Breast epithelium (tissue), 4 donors: Measurements from ENCODE around the gene NKIRAS1. TPM values are rescaled to one million over a fixed set of nuclear protein-coding genes. Genes with fewer than 3 reads are reported as not detected.

Experiments
- DNase-seq, 2 donors: peaks; one replicate each; pipeline ENCODE4 v3.0.0-alpha.2; 2019; ENCODE audit warnings: low spot score in 2 of 2
- H3K27ac ChIP-seq, 2 donors: fragments of 200-600 bp; sonication (generic) in 1 of 2; one replicate each; pipeline ENCODE4 v1.5.1; 2016 to 2019; ENCODE audit warnings: mild to moderate bottlenecking in 1 of 2
- H3K27me3 ChIP-seq, 2 donors: fragments of 200-600 bp; sonication (generic) in 1 of 2; one replicate each; pipeline versions ENCODE4 v1.5.1 to v1.6.0; 2017 to 2019; ENCODE audit warnings: control low read depth in 1 of 2, mild to moderate bottlenecking in 1 of 2
- H3K36me3 ChIP-seq: fragments of 200-600 bp; one replicate; pipeline ENCODE4 v1.5.1; 2019
- H3K4me1 ChIP-seq, 2 donors: fragments of 200-600 bp; sonication (generic); one replicate each; pipeline ENCODE4 v1.5.1; 2016 to 2019; ENCODE audit warnings: control low read depth in 1 of 2
- H3K4me3 ChIP-seq, 3 donors: fragments of 200-600 bp; sonication (generic); 1 replicate in 2 of 3; 2 replicates in 1 of 3; pipeline ENCODE4 v1.5.1; 2016 to 2019; ENCODE audit warnings: mild to moderate bottlenecking in 3 of 3, moderate library complexity in 2 of 3
- H3K9me3 ChIP-seq, 2 donors: fragments of 200-600 bp; sonication (generic) in 1 of 2; one replicate each; pipeline ENCODE4 v1.5.1; 2016 to 2019; ENCODE audit warnings: control low read depth in 1 of 2
- POLR2A ChIP-seq: fragments of 450-650 bp; IDR thresholded peaks from one replicate; pipeline ENCODE4 v1.6.1; 2016; ENCODE audit warnings: antibody characterized with exemption, mild to moderate bottlenecking, moderate library complexity
- POLR2AphosphoS5 ChIP-seq, 3 donors: sonication (generic); formaldehyde crosslinking; IDR thresholded peaks; one replicate each; pipeline ENCODE4 v1.6.1; 2017; ENCODE audit warnings: antibody characterized with exemption in 3 of 3
- intact Hi-C: fragments of 100-400 bp; cut with DNase I; formaldehyde crosslinking; loops from one replicate; pipeline ENCODE4 v1.15.1; 2023; ENCODE audit warnings: low total_unique reads
- total RNA-seq, 3 donors: library from RNA; depleted of rRNA; stranded (reverse); fragments of >200 nt; gene quantifications; one replicate each; pipeline ENCODE4 v1.1.0, GENCODE V29; 2016
- TF ChIP-seq, protein P1 (sequence below), 3 donors: fragments of 450-650 bp; IDR thresholded peaks; one replicate each; pipeline ENCODE4 v1.5.1; 2016 to 2017; ENCODE audit warnings: antibody characterized with exemption in 3 of 3, mild to moderate bottlenecking in 3 of 3, moderate library complexity in 3 of 3

The NKIRAS1 gene
- total RNA-seq, 3 donors from 2014 or later: 15.7 to 20.3 (median 19.2) TPM

DNA sequence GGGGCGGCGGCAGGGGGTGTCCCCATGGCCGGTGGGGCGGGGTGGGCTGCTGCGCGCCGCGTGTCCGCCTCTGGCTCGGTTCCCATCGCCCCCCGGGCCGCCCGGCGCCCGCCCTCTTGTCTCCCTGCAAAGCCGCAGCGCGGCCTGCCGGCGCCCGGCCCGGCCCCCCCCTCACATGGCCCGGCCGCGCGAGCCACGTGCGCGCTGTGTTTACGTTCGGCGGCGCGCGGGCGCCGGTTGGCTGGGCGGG, 28.8 kb upstream of the NKIRAS1 start:
- DNase-seq: no peak

DNA sequence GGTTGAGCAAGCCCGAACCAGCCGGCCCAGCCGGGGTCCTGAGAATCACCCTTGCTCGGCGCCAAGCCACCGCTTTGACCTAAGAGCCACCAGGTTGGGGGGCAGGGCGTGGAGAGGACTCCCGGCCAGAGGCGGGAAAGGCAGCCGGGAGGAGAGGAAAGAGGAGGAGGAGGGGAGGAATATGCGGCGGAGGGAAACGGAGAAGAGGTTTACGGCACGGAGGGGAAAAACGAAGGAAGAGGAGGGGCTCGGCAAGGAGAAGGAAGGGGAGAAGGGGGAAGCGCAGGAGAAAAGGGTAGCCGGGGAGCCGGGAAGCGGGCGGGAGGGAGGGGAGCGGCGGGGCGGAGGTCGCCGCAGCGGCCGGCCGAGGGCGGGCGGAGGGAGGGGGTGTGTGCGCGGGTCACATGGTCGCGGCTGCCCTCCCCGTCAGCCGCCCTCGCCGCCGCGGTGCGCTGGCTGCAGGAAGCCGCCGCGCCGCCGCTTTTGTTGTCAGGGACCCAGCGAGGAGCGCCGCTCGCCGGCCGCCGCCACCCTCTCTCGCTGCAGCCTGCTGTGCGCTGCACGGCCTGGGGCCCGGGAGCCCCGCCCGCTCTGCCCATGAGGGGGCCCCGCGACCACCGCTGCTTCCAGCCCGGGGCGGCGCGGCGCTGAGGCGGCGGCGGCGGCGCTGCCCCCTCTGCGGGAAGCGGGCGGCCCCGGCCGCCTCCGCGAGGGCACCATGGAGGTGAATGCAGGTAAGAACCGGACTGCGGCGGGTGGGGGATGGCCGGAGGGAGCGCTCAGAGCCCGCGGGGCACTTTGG, 28.3 kb upstream of the NKIRAS1 start, which contains the start of gene NR1D2:
NR1D2 (plus strand) TSS at position 426 of the 802 bp plus-strand sequence; CDS start at position 719, 293 bp downstream.
- Histone ChIP-seq H3K27ac (peak within 1 kb of the TSS; percentile 99 to 100), H3K27me3 (no peaks in the 10 kb centered on the region), H3K4me1 (peaks cover 0 to 17% of the 10 kb centered on the region in 2 donors), H3K9me3 (no peaks in the 10 kb centered on the region), H3K36me3 (no peaks in the 10 kb centered on the region), H3K4me3 (peak within 1 kb of the TSS; percentile 67 to 93 (median 90))
- DNase-seq: peak; percentile 70 to 81
- TF ChIP-seq POLR2A: no peak
- TF ChIP-seq POLR2AphosphoS5 (IDR thresholded peaks at IDR 0.05): peak; percentile 41 to 78 (median 57)
- TF ChIP-seq, protein P1, sequence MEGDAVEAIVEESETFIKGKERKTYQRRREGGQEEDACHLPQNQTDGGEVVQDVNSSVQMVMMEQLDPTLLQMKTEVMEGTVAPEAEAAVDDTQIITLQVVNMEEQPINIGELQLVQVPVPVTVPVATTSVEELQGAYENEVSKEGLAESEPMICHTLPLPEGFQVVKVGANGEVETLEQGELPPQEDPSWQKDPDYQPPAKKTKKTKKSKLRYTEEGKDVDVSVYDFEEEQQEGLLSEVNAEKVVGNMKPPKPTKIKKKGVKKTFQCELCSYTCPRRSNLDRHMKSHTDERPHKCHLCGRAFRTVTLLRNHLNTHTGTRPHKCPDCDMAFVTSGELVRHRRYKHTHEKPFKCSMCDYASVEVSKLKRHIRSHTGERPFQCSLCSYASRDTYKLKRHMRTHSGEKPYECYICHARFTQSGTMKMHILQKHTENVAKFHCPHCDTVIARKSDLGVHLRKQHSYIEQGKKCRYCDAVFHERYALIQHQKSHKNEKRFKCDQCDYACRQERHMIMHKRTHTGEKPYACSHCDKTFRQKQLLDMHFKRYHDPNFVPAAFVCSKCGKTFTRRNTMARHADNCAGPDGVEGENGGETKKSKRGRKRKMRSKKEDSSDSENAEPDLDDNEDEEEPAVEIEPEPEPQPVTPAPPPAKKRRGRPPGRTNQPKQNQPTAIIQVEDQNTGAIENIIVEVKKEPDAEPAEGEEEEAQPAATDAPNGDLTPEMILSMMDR (IDR thresholded peaks at IDR 0.05): peak in 1 of 3 donors; percentile 22
- intact Hi-C loops: no loop called here

More for the DNA sequence above, 28.8 kb upstream of the NKIRAS1 start:
- H3K27ac ChIP-seq: peak overlapping the region; percentile 99 to 100
- peaks cover 0 to 20% of the 10 kb centered on the region in 2 donors for H3K4me1 ChIP-seq
- TF ChIP-seq, protein P1 (IDR thresholded peaks at IDR 0.05): no peak
- peak in 1 of 3 donors; percentile 95 for TF ChIP-seq POLR2AphosphoS5 (IDR thresholded peaks at IDR 0.05)
- TF ChIP-seq POLR2A: no peak
- H3K4me3 ChIP-seq: peak overlapping the region; percentile 67 to 93 (median 90)
- no peaks in the 10 kb centered on the region for H3K36me3 ChIP-seq
- intact Hi-C loops: no loop called here
- no peaks in the 10 kb centered on the region for H3K27me3 ChIP-seq
- no peaks in the 10 kb centered on the region for H3K9me3 ChIP-seq

DNA sequence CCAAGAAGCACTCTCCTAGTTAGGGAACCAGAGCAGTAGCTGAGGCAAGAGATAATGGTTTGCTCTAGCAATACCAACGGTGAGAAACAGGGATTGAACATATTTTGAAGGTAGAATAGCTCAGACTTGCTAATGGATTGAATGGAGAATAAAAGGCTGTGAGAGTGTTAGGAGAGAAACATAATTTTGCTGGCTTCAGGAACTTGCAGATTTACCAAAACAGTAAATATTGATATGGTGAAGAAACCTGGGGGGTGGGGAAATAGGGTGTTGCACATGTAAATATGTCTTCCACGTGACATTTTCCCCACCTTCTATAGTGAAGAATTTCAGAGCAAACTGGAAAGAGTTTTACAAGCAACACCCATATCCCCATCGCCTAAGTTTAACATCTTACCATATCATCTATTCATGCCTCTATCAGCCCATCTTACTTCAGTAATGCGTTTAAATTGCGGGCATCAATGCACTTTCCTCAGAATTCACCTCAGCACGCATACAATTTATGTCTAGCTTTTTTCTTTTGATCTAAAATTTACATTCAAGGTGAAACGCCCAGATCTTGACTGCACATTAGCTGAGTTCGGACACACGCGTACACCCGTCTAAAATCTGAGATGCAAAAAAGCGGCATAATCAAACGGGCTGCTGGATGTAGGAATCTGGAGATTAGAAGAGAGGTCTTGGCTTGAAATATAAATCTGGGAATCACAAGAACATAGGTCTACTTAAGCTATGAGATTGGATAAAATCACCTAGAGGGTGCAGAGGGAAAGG, 27.4 kb upstream of the NKIRAS1 start:
- DNase-seq: no peak
- TF ChIP-seq, protein P1 (IDR thresholded peaks at IDR 0.05): no peak
- no peak for TF ChIP-seq POLR2AphosphoS5 (IDR thresholded peaks at IDR 0.05)
- TF ChIP-seq POLR2A: no peak
- H3K4me1 ChIP-seq: peaks cover 0 to 9% of the 10 kb centered on the region in 2 donors
- H3K36me3 ChIP-seq: no peaks in the 10 kb centered on the region
- no peaks in the 10 kb centered on the region for H3K9me3 ChIP-seq
- H3K27ac ChIP-seq: peak overlapping the region; percentile 99 to 100
- H3K27me3 ChIP-seq: no peaks in the 10 kb centered on the region
- intact Hi-C loops: no loop called here
- H3K4me3 ChIP-seq: peak overlapping the region; percentile 67 to 93 (median 90)

DNA sequence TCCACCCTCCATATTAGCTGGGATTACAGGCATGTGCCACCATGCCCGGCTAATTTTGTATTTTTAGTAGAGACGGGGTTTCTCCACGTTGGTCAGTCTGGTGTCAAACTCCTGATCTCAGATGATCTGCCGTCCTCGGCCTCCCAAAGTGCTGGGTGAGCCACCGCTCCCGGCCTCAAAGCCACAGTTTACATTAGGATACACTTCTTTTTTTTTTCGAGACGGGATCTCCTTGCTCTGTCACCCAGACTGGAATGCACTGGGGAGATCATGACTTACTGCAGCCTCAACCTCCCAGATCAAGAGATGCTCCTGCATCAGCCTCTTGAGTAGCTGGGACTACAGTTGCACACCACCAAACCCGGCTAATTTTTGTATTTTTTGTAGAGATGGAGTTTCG, 25.8 kb upstream of the NKIRAS1 start:
- H3K9me3 ChIP-seq: no peaks in the 10 kb centered on the region
- no peak overlapping the region for H3K27ac ChIP-seq
- H3K36me3 ChIP-seq: no peaks in the 10 kb centered on the region
- H3K4me1 ChIP-seq: peaks cover 0 to 7% of the 10 kb centered on the region in 2 donors
- TF ChIP-seq, protein P1 (IDR thresholded peaks at IDR 0.05): no peak
- TF ChIP-seq POLR2A (no peak), POLR2AphosphoS5 (IDR thresholded peaks at IDR 0.05) (no peak)
- no peaks in the 10 kb centered on the region for H3K27me3 ChIP-seq
- no peak overlapping the region for H3K4me3 ChIP-seq
- DNase-seq: no peak
- intact Hi-C loops: no loop called here

DNA sequence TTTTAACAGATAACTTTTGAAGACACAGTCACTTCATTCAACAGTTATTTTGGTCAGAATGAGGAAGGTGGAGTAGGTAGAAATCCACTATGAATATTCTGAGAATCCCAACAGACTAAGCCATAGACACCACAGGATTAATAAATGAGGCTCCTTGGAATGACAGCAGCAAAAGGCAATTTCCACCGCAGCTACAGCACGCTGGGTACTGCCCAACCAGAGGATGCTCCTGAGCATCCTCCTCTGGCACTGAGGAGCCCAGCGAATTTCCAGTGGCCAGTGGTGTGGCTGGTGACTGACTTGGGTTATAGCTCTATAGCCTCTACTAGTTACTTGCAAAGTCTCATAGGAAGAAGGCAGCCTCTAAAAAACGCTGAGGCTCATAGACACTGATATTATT, 24.6 kb upstream of the NKIRAS1 start:
- no peak for TF ChIP-seq POLR2A
- no peak for TF ChIP-seq POLR2AphosphoS5 (IDR thresholded peaks at IDR 0.05)
- TF ChIP-seq, protein P1 (IDR thresholded peaks at IDR 0.05): no peak
- H3K27ac ChIP-seq: no peak overlapping the region
- no peaks in the 10 kb centered on the region for H3K4me1 ChIP-seq
- no peaks in the 10 kb centered on the region for H3K27me3 ChIP-seq
- no peaks in the 10 kb centered on the region for H3K36me3 ChIP-seq
- no peak overlapping the region for H3K4me3 ChIP-seq
- intact Hi-C loops: no loop called here
- DNase-seq: no peak
- H3K9me3 ChIP-seq: no peaks in the 10 kb centered on the region
